ENCODE measurements around the gene OBP2A. TPM values are rescaled to one million over a fixed set of nuclear protein-coding genes. Genes with fewer than 3 reads are reported as not detected.

The OBP2A gene
- total and polyA plus RNA-seq, 2 donors (not counting 1 experiment from before 2014, with no cell fraction given): not detected

DNA sequence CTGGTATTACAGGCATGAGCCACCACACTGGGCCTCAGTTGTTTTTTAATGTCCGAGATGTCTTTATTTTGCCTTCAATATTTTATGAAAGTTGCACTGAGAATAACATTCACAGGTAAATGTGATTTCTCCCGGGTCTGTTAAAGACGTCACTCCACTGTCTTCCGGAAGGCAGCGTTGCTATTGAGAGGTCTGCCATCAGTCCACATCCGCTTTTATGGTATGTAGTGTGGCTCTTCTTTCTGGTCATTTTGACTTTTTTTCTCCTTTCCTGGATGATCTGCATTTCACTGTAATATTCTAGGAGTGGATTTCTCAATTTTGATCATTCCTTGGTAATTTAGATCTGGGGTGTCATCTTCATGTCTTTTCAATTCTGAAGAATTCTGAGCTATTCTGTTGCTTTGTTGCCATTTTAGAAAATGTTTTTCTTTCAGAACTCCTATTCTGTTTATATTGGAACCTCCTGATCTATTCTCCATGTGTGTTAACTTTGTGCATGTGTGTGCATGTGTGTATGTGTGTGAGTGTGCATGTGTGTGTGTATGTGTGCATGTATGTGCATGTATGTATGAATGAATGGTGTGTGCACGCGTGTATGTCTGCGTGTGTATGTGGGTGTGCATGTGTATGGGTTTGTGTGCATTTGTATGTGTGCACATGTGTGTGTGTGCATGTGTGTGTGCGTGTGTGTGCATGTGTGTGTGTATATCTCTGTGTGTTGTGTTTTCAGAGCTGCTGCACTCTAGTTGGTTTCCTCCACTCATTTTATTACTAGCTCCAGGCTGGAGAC lies 26.6 kb upstream of the OBP2A start:
- no peak for TF ChIP-seq EZH2 (IDR thresholded peaks at IDR 0.05; ENCODE audit: low read length, missing control alignments)
- TF ChIP-seq, protein P1, sequence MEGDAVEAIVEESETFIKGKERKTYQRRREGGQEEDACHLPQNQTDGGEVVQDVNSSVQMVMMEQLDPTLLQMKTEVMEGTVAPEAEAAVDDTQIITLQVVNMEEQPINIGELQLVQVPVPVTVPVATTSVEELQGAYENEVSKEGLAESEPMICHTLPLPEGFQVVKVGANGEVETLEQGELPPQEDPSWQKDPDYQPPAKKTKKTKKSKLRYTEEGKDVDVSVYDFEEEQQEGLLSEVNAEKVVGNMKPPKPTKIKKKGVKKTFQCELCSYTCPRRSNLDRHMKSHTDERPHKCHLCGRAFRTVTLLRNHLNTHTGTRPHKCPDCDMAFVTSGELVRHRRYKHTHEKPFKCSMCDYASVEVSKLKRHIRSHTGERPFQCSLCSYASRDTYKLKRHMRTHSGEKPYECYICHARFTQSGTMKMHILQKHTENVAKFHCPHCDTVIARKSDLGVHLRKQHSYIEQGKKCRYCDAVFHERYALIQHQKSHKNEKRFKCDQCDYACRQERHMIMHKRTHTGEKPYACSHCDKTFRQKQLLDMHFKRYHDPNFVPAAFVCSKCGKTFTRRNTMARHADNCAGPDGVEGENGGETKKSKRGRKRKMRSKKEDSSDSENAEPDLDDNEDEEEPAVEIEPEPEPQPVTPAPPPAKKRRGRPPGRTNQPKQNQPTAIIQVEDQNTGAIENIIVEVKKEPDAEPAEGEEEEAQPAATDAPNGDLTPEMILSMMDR (conservative IDR thresholded peaks at IDR 0.05 in 1 of 2, IDR thresholded peaks at IDR 0.05 in 1 of 2; ENCODE audit: low read depth in 1 of 2, low read length in 2 of 2): no peak
- no peaks in the 10 kb centered on the region for H3K9me3 ChIP-seq (ENCODE audit: control insufficient read depth, insufficient read depth, low read depth, low read length)
- H3K27ac ChIP-seq (ENCODE audit: insufficient read depth, low read length): no peak overlapping the region
- no peak overlapping the region for H3K4me2 ChIP-seq (ENCODE audit: extremely low read depth, insufficient read depth, low read length)
- peaks cover 4% of the 10 kb centered on the region for H3K27me3 ChIP-seq (ENCODE audit: control insufficient read depth, insufficient read depth, low read length)
- H3K4me3 ChIP-seq (replicated peaks in 1 of 4; ENCODE audit: control extremely low read depth in 1 of 4, insufficient read depth in 1 of 4, low read depth in 3 of 4, low read length in 4 of 4): no peak overlapping the region
- H3K9ac ChIP-seq (ENCODE audit: insufficient read depth, low read length): no peak overlapping the region
- no peaks in the 10 kb centered on the region for H3K36me3 ChIP-seq (ENCODE audit: control insufficient read depth, insufficient read depth, low read length)
- H3K4me1 ChIP-seq (ENCODE audit: control insufficient read depth, extremely low read depth, insufficient read depth, low read length): no peaks in the 10 kb centered on the region
- DNase-seq (ENCODE audit: low read depth in 2 of 2): no peak
- H3K79me2 ChIP-seq (ENCODE audit: control insufficient read depth, insufficient read depth, low read length): no peaks in the 10 kb centered on the region
- no peak overlapping the region for H2AFZ ChIP-seq (ENCODE audit: low read length)
- no peaks in the 10 kb centered on the region for H4K20me1 ChIP-seq (ENCODE audit: control insufficient read depth, extremely low read depth, insufficient read depth, low read length)

DNA sequence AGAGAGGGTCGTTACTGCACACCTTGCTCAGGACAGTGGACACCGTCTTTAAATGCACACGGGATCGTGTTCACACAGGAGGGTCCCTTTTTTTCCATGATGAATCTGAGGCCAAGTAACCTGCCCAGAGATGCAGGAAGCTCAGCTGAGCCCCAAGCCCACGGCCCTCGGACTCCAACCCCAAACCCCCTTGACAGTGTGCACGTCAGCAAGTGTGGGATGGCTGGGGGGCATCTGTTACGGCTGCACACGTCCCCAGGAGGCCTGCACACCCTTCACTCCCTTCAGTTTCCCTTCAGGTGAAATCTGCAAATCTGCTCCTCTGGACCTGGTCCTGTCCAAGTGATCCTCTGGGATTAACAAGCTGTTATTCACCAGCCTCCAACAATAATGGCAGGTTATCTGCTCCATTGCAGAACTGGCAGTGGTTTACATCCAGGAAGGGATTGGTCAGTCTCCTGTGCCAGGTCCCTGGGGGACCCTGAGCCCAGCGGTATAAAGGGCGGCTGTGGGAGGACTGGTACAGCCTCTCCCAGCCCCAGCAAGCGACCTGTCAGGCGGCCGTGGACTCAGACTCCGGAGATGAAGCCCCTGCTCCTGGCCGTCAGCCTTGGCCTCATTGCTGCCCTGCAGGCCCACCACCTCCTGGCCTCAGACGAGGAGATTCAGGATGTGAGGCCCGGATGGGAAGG lies 24.9 kb upstream of the OBP2A start, which contains the start of gene LCN1:
Gene LCN1, plus strand, starts transcription at position 525 of the 692 bp plus-strand sequence. Its CDS starts 58 bp downstream, at position 583.
- Histone ChIP-seq H3K79me2 (ENCODE audit: control insufficient read depth, insufficient read depth, low read length) (no peaks in the 10 kb centered on the region), H3K27ac (ENCODE audit: insufficient read depth, low read length) (no peak within 1 kb of the TSS), H3K27me3 (ENCODE audit: control insufficient read depth, insufficient read depth, low read length) (peaks cover 4% of the 10 kb centered on the region), H3K9ac (ENCODE audit: insufficient read depth, low read length) (no peak within 1 kb of the TSS), H3K36me3 (ENCODE audit: control insufficient read depth, insufficient read depth, low read length) (no peaks in the 10 kb centered on the region), H3K4me2 (ENCODE audit: extremely low read depth, insufficient read depth, low read length) (no peak within 1 kb of the TSS), H3K4me1 (ENCODE audit: control insufficient read depth, extremely low read depth, insufficient read depth, low read length) (no peaks in the 10 kb centered on the region), H4K20me1 (ENCODE audit: control insufficient read depth, extremely low read depth, insufficient read depth, low read length) (no peaks in the 10 kb centered on the region), H3K4me3 (replicated peaks in 1 of 4; ENCODE audit: control extremely low read depth in 1 of 4, insufficient read depth in 1 of 4, low read depth in 3 of 4, low read length in 4 of 4) (no peak within 1 kb of the TSS), H3K9me3 (ENCODE audit: control insufficient read depth, insufficient read depth, low read depth, low read length) (no peaks in the 10 kb centered on the region), H2AFZ (ENCODE audit: low read length) (no peak within 1 kb of the TSS)
- TF ChIP-seq, protein P1 (conservative IDR thresholded peaks at IDR 0.05 in 1 of 2, IDR thresholded peaks at IDR 0.05 in 1 of 2; ENCODE audit: low read depth in 1 of 2, low read length in 2 of 2): no peak
- TF ChIP-seq EZH2 (IDR thresholded peaks at IDR 0.05; ENCODE audit: low read length, missing control alignments): no peak
- DNase-seq (ENCODE audit: low read depth in 2 of 2): no peak

DNA sequence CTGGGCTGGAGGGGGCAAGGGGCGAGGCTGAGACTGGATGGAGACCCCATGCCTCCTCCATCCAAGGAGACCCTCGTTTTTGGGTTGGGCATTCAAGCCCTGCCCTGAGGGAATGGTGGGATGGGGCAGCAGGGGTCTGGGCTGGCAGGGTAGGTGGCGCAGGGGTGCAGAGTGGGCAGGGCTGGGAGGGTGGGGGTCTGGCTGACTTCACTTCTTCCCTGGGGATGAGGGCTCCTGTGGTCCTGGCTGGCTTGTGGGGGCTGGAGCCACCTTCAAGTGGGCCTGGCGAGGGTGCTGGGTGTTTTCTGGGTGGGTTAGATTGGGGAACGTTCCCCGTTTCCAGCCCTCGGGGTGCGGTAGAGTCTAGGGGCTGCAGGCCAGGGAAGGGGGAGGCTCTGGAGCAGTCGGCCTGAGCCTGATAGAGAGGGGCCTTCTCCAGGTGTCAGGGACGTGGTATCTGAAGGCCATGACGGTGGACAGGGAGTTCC lies 24.3 kb upstream of the OBP2A start:
- DNase-seq (ENCODE audit: low read depth in 2 of 2): no peak
- no peak overlapping the region for H3K27ac ChIP-seq (ENCODE audit: insufficient read depth, low read length)
- no peaks in the 10 kb centered on the region for H3K9me3 ChIP-seq (ENCODE audit: control insufficient read depth, insufficient read depth, low read depth, low read length)
- H3K36me3 ChIP-seq (ENCODE audit: control insufficient read depth, insufficient read depth, low read length): no peaks in the 10 kb centered on the region
- H3K9ac ChIP-seq (ENCODE audit: insufficient read depth, low read length): no peak overlapping the region
- H3K4me1 ChIP-seq (ENCODE audit: control insufficient read depth, extremely low read depth, insufficient read depth, low read length): no peaks in the 10 kb centered on the region
- no peak overlapping the region for H2AFZ ChIP-seq (ENCODE audit: low read length)
- no peaks in the 10 kb centered on the region for H4K20me1 ChIP-seq (ENCODE audit: control insufficient read depth, extremely low read depth, insufficient read depth, low read length)
- H3K79me2 ChIP-seq (ENCODE audit: control insufficient read depth, insufficient read depth, low read length): no peaks in the 10 kb centered on the region
- H3K4me2 ChIP-seq (ENCODE audit: extremely low read depth, insufficient read depth, low read length): no peak overlapping the region
- H3K4me3 ChIP-seq (replicated peaks in 1 of 4; ENCODE audit: control extremely low read depth in 1 of 4, insufficient read depth in 1 of 4, low read depth in 3 of 4, low read length in 4 of 4): no peak overlapping the region
- peaks cover 4% of the 10 kb centered on the region for H3K27me3 ChIP-seq (ENCODE audit: control insufficient read depth, insufficient read depth, low read length)
- no peak for TF ChIP-seq EZH2 (IDR thresholded peaks at IDR 0.05; ENCODE audit: low read length, missing control alignments)
- TF ChIP-seq, protein P1 (conservative IDR thresholded peaks at IDR 0.05 in 1 of 2, IDR thresholded peaks at IDR 0.05 in 1 of 2; ENCODE audit: low read depth in 1 of 2, low read length in 2 of 2): no peak

Measured in fibroblast of lung (primary cell).